GM19239 (cell line): ENCODE measurements around the gene ASIP.
A peak's percentile ranks its signal among the peaks of the same experiment; 100 is the strongest.

Experiments
- DNase-seq: peaks from one replicate; pipeline ENCODE4 v3.0.0; 2011; ENCODE audit warnings: low spot score; ENCODE audit not compliant: insufficient read length
- FAIRE-seq: peaks from 2 replicates; lab custom pipeline; 2011; peaks lifted over from hg19 to GRCh38; lab: Jason Lieb, UNC

The ASIP gene

DNA sequence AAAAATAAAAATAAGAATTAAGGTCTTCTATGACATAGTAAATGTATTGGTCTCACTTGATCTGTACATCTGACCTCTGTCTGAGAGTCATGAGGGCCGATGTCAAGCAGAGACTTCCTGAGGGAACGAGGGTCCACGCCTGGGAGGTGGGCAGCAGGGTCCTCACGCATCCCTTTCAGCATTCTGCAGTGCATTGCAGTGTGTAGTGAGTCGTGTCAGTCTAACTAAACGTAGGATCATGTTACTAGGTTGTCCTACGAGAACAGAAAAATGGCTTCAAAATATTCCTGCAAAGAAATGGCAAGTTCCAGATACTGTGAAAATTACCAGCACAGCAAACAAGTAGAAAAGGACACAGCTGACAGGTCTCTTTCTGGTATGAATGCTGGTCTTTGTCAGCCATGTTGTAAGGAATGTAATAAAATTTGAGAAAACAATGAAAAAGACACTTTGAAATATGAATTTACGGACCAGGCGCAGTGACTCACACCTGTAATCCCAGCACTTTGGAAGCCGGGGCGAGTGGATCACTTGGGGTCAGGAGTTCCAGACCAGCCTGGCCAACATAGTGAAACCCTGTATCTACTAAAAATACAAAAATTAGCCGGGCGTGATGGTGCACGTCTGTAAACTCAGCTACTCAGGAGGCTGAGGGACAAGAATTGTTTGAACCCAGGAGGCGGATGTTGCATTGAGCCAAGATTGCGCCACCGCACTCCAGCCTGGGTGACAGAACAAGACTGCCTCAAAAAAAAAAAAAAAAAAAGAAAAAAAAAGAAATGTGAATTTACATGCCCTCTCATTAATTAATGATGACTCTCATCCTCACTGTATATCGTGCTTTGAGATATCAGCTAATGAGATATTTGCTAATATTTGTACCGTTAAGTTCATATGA lies 64.4 kb downstream of the ASIP start:
- FAIRE-seq (no peak), DNase-seq (no peak)

DNA sequence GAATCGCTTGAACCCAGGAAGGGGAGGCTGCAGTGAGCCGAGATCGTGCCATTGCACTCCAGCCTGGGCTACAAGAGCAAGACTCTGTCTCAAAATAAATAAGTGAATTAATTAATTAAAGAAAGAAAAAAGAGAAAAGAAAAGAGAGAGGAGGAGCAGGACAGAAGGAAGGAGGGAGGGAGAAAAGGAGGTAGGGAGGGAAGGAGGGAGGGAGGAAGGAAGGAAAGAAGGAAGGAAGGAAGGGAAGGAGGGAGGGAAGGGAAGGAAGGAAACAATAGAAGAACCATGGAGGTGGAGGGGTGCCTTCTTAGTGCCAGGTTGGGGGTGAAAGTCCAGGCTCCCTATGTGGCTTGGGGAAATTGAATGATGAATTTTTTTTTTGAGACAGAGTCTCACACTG lies 68.5 kb downstream of the ASIP start:
- DNase-seq (no peak), FAIRE-seq (no peak)

DNA sequence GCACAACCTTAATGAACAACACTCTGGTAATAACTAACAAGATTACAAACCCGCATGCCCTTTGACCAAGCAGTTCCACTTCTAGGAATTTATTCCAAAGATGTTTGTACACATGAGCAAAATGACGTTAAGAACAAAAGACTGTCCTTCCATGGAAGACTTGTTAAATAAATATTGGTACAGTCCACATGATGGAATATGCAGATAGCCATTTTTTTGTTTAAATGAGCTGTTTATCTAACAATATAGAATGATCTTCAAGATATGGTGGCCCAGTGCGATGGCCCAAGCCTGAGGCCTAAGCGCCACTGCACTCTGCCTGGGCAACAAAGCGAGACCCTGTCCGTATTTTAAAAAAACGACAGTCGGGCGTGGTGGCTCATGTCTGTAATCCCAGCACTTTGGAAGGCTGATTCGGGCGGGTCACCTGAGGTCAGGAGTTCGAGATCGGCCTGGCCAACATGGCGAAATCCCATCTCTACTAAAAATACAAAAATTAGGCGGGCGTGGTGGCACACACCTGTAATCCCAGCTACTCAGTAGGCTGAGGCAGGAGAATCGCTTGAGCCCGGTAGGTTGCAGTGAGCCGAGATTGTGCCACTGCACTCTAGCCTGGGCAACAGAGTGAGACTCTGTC lies 69.4 kb downstream of the ASIP start:
- DNase-seq (no peak), FAIRE-seq (no peak)

DNA sequence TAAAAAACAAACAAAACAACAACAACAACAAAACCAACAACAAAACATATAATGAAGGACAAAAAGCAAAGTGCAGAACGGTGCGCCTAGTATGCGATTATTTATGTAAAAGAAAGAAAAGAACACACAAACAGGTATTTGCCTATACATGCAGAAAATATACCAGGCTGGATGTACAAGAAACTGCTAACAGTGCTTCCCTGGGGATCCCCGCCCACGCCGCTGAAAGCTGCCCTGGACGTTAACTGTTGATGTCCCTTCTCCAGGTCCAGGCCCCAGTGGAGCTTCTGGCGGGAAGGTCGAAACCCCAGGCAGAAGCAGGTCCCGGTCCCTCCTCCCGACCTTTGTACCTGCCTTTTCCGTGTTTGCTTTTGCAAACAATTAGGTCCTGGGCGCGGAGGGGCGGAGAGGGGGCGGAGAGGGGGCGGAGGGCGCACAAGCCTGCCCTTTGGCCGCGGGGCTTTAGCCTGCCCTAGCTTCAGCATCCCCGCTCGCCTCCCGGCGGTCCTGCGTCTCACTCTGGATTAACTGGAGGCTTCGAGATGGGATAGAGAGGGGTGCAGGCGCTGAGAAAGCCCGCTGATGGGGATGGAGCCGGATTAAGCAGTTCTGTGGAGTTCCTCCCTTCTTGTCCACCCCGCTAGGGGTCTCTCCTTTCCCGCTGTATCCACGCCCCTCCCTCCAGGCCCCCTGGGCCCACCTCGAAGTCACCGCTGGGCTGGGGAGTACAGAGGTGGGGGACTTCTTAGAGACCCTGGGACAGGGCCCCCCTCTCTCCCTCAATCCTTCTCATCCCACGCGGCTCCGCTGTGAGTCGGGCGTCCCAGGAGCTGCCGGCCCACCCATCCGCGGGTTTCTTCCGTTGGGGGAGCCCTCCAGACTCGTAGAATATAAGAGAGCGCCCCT lies 70.1 kb downstream of the ASIP start:
- no peak for FAIRE-seq
- no peak for DNase-seq

DNA sequence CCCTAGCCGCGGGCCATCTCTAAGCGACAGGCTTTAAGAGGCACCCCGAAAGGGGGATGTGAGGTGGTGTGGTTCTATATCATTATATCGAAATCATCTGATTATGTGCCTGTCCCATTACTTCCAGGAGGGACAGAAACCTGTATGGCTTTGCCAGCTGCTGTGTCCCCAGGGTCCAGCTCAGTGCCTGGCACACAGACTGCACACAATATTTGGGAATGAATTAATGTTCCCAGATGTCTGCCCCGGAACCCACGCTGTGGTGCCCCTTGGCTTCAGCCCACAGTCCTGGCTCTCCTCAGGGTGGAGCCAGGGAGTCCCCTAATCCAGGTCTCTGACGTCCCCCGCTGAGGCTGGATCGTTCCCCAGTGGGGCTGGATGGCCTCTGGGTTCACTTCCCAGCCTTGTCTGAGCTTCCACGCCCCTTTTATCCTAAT lies 70.8 kb downstream of the ASIP start:
- FAIRE-seq (no peak), DNase-seq (no peak)

DNA sequence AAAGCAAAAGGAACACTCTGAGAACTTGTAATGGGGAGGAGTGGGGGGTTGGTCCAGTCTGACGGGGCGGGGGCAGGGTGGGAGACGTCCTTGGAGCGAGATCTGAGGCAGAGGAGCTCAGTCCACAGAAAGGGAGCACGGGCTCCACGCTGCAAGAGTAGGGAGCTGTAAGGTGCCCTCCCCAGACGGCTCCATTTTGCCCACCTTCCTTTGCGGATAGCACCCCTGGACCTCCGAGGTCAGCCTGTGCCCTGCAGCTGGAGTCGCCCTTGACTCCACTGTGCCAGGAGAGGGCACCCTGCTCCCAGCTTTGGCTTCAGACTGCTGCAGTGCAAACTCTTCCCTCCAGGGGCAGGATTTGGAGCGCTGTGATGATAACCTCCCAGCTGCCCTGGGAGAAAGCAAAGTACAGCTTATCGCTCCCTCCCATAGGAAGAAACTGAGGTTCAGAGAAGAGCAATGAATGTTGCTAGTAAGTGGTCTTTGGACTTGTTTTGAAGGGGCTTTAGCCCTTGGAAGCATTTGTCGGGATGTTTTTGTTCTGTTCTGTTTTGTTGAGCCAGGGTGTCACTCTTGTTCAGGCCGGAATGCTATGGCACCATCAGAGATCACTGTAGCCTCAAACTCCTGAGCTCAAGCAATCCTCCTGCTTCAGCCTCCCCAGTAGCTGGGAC lies 71.5 kb downstream of the ASIP start:
- peak; percentile 90 for FAIRE-seq
- peak; percentile 81 for DNase-seq

DNA sequence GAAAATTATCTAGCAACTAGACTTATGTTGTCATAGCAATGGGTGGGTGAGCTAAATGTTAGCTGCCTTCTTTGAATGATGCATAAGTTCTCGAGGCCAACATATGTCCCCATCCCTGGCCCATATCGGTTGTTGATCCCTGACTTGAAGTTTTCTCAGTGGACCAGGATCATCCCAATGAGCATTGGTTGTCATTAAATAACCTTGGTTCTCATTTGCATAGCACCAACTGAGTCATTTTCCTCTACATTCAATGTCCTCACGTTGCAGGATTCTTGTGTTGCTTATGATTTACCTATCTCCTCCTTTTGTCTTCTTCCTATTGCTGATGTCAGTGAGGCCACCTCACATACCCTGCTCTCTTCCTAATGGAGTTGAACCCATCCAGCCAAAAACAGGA lies 74.0 kb downstream of the ASIP start:
- no peak for DNase-seq
- no peak for FAIRE-seq

DNA sequence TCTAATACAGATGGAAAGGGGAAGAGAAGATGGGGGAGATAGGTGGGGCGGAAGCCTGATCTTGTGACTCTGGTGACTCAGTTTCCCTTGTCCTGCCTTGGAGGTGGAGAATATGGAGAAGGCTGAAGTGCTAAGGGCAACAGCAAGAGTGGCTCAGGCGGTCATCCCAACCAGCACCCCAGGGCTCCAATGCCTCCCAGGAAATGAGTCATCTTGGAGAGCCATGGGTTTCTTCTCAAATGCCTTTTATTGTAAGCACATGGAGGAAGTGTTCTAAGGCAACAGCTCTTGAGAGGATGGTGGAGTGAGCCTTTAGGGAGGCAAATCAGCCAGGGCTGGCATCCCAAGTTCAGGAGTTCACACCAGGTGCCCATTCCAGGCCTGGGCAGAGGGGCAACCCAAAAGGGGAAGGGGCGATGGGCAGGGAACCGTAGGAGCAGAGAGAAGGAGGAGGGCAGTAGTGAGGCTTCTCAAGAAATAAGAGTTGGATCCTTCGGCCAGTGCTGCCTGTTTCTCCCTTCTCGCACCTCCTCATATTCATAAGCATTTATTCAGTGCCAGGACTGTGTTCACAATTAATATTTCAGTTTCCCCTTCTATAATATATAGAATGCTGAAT lies 75.1 kb downstream of the ASIP start:
- DNase-seq (no peak), FAIRE-seq (no peak)
